Adipocyte (in vitro differentiated cells): ENCODE results near the gene PLPP3.

Source experiments
- DNase-seq: peaks from one replicate; pipeline ENCODE4 v3.0.0-alpha.2; 2015; ENCODE audit warnings: low read depth
- H3K27me3 ChIP-seq: replicated peaks from 2 replicates; pipeline ENCODE4 v1.7.0; 2013; ENCODE audit warnings: mild to moderate bottlenecking, low read length, moderate library complexity; ENCODE audit not compliant: control insufficient read depth, insufficient read depth
- H3K36me3 ChIP-seq: 2 replicates; pipeline ENCODE4 v1.7.0; 2013; ENCODE audit warnings: low read length, mild to moderate bottlenecking, moderate library complexity; ENCODE audit not compliant: control insufficient read depth, insufficient read depth, severe bottlenecking
- H3K4me1 ChIP-seq: 2 replicates; pipeline ENCODE4 v1.7.0; 2013; ENCODE audit warnings: mild to moderate bottlenecking, low read length, moderate library complexity; ENCODE audit not compliant: control insufficient read depth, insufficient read depth
- H3K4me3 ChIP-seq: 2 replicates; pipeline ENCODE4 v1.7.0; 2013; ENCODE audit warnings: mild to moderate bottlenecking, low read length, moderate library complexity
- H3K9ac ChIP-seq: 2 replicates; pipeline ENCODE4 v1.7.0; 2013; ENCODE audit warnings: mild to moderate bottlenecking, low read length, moderate library complexity
- H3K9me3 ChIP-seq: 2 replicates; pipeline ENCODE4 v1.7.0; 2013; ENCODE audit warnings: mild to moderate bottlenecking, low read length, moderate library complexity; ENCODE audit not compliant: control insufficient read depth

The PLPP3 gene

DNA sequence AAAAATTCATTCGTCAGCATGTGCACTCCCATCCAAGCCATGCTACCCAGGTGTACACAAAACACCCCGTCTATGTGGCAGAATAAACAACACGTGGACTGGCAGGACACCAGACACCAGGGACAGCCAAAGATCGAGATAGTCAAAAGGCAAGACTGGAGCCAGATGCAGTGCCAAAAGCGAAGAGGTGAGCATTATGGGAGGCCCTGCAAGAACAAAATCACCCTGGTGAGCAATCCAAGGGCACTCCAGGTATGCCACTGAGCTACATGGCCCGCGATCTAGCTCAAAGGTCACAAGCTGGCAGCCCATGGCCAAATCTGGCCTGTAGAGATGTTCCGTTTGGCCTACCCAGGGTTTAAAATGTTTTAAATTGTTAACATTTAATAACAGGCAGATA is 33.7 kb downstream of the PLPP3 start:
- Histone ChIP-seq H3K4me3 (no peak overlapping the region), H3K4me1 (peaks cover 49% of the 10 kb centered on the region), H3K27me3 (no peaks in the 10 kb centered on the region), H3K36me3 (peaks cover 25% of the 10 kb centered on the region), H3K9me3 (no peaks in the 10 kb centered on the region), H3K9ac (no peak overlapping the region)
- DNase-seq, result no peak

GRCh38 chr1:56543783-56544612 is 35.4 kb downstream of the PLPP3 start:
- Histone ChIP-seq H3K9ac (no peak overlapping the region), H3K4me3 (no peak overlapping the region), H3K4me1 (peaks cover 58% of the 10 kb centered on the region), H3K36me3 (peaks cover 25% of the 10 kb centered on the region), H3K9me3 (no peaks in the 10 kb centered on the region), H3K27me3 (no peaks in the 10 kb centered on the region)
- DNase-seq, result no peak

DNA sequence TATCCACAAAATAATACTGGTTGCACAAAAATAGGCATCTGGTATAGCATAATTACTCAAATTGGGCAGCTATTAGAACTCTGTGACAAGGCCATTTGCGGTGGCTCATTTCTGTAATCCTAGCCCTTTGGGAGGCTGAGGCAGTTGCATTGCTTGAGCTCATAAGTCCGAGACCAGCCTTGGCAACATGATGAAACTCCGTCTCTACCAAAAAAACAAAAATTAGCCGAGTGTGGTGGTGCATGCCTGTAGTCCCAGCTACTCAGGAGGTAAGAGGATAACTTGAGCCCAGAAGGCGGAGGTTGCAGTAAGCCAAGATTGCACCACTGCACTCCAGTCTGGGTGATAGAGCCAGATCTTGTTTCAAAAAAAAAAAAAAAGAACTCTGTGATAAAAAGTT is 36.7 kb downstream of the PLPP3 start:
- Histone ChIP-seq H3K9me3 (no peaks in the 10 kb centered on the region), H3K4me3 (no peak overlapping the region), H3K9ac (no peak overlapping the region), H3K4me1 (peaks cover 55% of the 10 kb centered on the region), H3K36me3 (peaks cover 25% of the 10 kb centered on the region), H3K27me3 (no peaks in the 10 kb centered on the region)
- DNase-seq, result no peak

DNA sequence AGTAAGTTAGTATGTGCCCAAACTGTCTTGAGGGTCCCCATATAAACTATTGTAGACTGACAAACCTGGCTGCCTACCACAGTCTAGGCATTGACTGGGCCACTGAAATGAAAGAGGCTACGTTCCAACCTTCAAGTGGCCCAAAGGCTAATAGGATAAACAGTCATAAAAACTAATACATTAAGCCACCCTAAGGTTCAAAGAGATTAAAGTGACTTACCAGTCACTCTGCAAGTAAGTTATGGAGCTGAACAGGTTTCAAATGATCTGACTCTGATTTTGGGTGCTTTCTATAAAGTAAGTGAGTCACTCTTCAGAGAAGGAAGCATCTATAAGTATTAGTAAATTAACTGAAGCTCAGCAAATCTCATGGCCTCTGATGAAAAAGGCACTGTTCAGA is 38.0 kb downstream of the PLPP3 start:
- Histone ChIP-seq H3K36me3 (peaks cover 27% of the 10 kb centered on the region), H3K4me1 (peaks cover 51% of the 10 kb centered on the region), H3K9ac (no peak overlapping the region), H3K27me3 (no peaks in the 10 kb centered on the region), H3K4me3 (no peak overlapping the region), H3K9me3 (no peaks in the 10 kb centered on the region)
- DNase-seq, result no peak

GRCh38 chr1:56540467-56540866 is 38.9 kb downstream of the PLPP3 start:
- peaks cover 35% of the 10 kb centered on the region for H3K36me3 ChIP-seq
- no peaks in the 10 kb centered on the region for H3K27me3 ChIP-seq
- no peak overlapping the region for H3K9ac ChIP-seq
- peaks cover 51% of the 10 kb centered on the region for H3K4me1 ChIP-seq
- H3K9me3 ChIP-seq, result no peaks in the 10 kb centered on the region
- DNase-seq, result no peak
- H3K4me3 ChIP-seq, result no peak overlapping the region

GRCh38 chr1:56539520-56539931 is 39.8 kb downstream of the PLPP3 start:
- no peak for DNase-seq
- Histone ChIP-seq H3K4me1 (peaks cover 51% of the 10 kb centered on the region), H3K9ac (no peak overlapping the region), H3K36me3 (peaks cover 44% of the 10 kb centered on the region), H3K9me3 (no peaks in the 10 kb centered on the region), H3K27me3 (no peaks in the 10 kb centered on the region), H3K4me3 (no peak overlapping the region)

DNA sequence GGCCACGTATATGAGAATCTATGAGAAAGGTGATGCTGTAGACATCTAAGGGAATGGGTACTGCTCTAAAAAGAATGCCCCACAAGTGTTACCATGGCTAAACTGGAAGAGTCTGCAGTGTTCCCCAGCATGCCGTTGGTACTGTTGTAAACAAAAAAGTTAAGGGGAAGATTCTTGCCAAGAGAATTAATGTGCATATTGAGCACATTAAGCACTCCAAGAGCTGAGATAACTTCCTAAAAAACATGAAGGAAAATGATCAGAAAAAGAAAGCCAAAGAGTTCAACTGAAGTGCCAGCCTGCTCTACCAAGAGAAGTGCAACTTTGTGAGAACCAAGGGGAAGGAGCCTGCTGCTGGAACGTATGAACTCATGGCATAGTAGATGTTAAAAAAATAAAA is 40.8 kb downstream of the PLPP3 start:
- no peak overlapping the region for H3K4me3 ChIP-seq
- no peaks in the 10 kb centered on the region for H3K27me3 ChIP-seq
- DNase-seq, result no peak

GRCh38 chr1:56537660-56538059 is 41.7 kb downstream of the PLPP3 start:
- DNase-seq, result no peak

More for the DNA sequence above, 40.8 kb downstream of the PLPP3 start:
- Histone ChIP-seq H3K36me3 (peaks cover 54% of the 10 kb centered on the region), H3K4me1 (peaks cover 44% of the 10 kb centered on the region), H3K9me3 (no peaks in the 10 kb centered on the region), H3K9ac (no peak overlapping the region)

DNA sequence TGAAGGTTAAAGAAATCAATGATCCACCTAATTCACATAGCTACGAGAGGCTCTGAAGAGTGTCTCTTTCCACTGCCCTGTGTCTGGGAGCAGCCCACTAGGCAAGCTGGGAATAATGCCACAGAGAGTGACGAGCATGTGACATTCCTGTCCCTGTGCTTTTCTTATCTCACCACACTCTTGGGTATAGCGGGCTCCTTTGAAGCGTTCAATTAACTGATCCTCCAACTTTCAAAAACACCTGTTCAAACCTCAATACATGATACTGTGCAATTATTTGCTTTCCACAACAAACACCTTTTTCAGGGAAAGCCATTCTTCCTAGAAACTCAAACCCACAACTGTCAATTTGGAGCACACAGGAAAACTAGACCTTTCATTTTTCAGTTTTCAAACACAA is 43.4 kb downstream of the PLPP3 start:
- no peaks in the 10 kb centered on the region for H3K27me3 ChIP-seq
- H3K9me3 ChIP-seq, result no peaks in the 10 kb centered on the region
- H3K9ac ChIP-seq, result no peak overlapping the region
- no peak for DNase-seq
- H3K36me3 ChIP-seq, result peaks cover 64% of the 10 kb centered on the region
- no peak overlapping the region for H3K4me3 ChIP-seq
- peaks cover 38% of the 10 kb centered on the region for H3K4me1 ChIP-seq

More at GRCh38 chr1:56537660-56538059, 41.7 kb downstream of the PLPP3 start:
- Histone ChIP-seq H3K4me1 (peaks cover 43% of the 10 kb centered on the region), H3K4me3 (no peak overlapping the region), H3K36me3 (peaks cover 62% of the 10 kb centered on the region), H3K9ac (no peak overlapping the region), H3K9me3 (no peaks in the 10 kb centered on the region), H3K27me3 (no peaks in the 10 kb centered on the region)

- Histone ChIP-seq H3K4me3 (no peak overlapping the region), H3K4me1 (peaks cover 42% of the 10 kb centered on the region), H3K27me3 (no peaks in the 10 kb centered on the region), H3K9ac (no peak overlapping the region), H3K36me3 (peaks cover 69% of the 10 kb centered on the region), H3K9me3 (no peaks in the 10 kb centered on the region)
- no peak for DNase-seq
These were observed 44.0 kb downstream of the PLPP3 start for GRCh38 chr1:56535362-56535761.

- H3K9ac ChIP-seq, result no peak overlapping the region
- H3K4me3 ChIP-seq, result no peak overlapping the region
- H3K4me1 ChIP-seq, result peaks cover 34% of the 10 kb centered on the region
- no peaks in the 10 kb centered on the region for H3K27me3 ChIP-seq
- peaks cover 76% of the 10 kb centered on the region for H3K36me3 ChIP-seq
- no peaks in the 10 kb centered on the region for H3K9me3 ChIP-seq
- DNase-seq, result no peak
These were observed 45.2 kb downstream of the PLPP3 start for GRCh38 chr1:56534130-56534651.
